ENCODE measurements around the gene CDC42BPB. TPM values are rescaled to one million over a fixed set of nuclear protein-coding genes. Genes with fewer than 3 reads are reported as not detected.

Gene CDC42BPB
- total RNA-seq, 1 donor from 2014 or later, result 50.1 TPM

DNA sequence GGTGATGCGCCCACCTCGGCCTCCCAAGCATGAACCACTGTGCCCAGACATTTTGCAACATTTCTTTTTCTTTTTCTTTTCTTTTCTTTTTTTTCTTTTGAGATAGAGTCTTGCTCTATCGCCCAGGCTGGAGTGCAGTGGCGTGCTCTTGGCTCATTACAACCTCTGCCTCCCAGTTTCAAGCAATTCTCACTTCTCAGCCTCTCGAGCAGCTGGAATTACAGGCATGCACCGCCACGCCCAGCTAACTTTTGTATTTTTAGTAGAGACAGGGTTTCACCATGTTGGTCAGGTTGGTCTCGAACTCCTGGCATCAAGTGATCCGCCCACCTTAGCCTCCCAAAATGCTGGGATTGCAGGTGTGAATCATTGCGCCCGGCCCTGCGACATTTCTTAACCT, 7.6 kb upstream of the CDC42BPB start:
- Histone ChIP-seq H3K9ac (ENCODE audit: low read depth in 1 of 3, low read length in 3 of 3) (no peak overlapping the region), H3K9me3 (ENCODE audit: control insufficient read depth in 3 of 3, low read length in 3 of 3) (no peaks in the 10 kb centered on the region), H3K27me3 (ENCODE audit: control insufficient read depth in 3 of 3, insufficient read depth in 3 of 3, low read length in 3 of 3) (no peaks in the 10 kb centered on the region), H3K4me1 (ENCODE audit: control insufficient read depth in 3 of 3, insufficient read depth in 3 of 3, low read length in 3 of 3) (peaks cover 2 to 14% (median 5%) of the 10 kb centered on the region in 3 donors), H3K4me3 (ENCODE audit: low read length in 3 of 3) (no peak overlapping the region), H3K36me3 (ENCODE audit: control insufficient read depth in 3 of 3, insufficient read depth in 3 of 3, low read length in 3 of 3) (no peaks in the 10 kb centered on the region), H3K27ac (ENCODE audit: low read depth, low read length) (no peak overlapping the region)

GRCh38 chr14:103064436-103064835, 7.1 kb upstream of the CDC42BPB start:
- no peak overlapping the region for H3K27ac ChIP-seq (ENCODE audit: low read depth, low read length)
- peaks cover 6 to 19% (median 10%) of the 10 kb centered on the region in 3 donors for H3K4me1 ChIP-seq (ENCODE audit: control insufficient read depth in 3 of 3, insufficient read depth in 3 of 3, low read length in 3 of 3)
- no peak overlapping the region for H3K9ac ChIP-seq (ENCODE audit: low read depth in 1 of 3, low read length in 3 of 3)
- H3K27me3 ChIP-seq (ENCODE audit: control insufficient read depth in 3 of 3, insufficient read depth in 3 of 3, low read length in 3 of 3), result no peaks in the 10 kb centered on the region
- H3K9me3 ChIP-seq (ENCODE audit: control insufficient read depth in 3 of 3, low read length in 3 of 3), result no peaks in the 10 kb centered on the region
- no peaks in the 10 kb centered on the region for H3K36me3 ChIP-seq (ENCODE audit: control insufficient read depth in 3 of 3, insufficient read depth in 3 of 3, low read length in 3 of 3)
- H3K4me3 ChIP-seq (ENCODE audit: low read length in 3 of 3), result no peak overlapping the region

- no peaks in the 10 kb centered on the region for H3K27me3 ChIP-seq (ENCODE audit: control insufficient read depth in 3 of 3, insufficient read depth in 3 of 3, low read length in 3 of 3)
- H3K9ac ChIP-seq (ENCODE audit: low read depth in 1 of 3, low read length in 3 of 3), result no peak overlapping the region
- H3K9me3 ChIP-seq (ENCODE audit: control insufficient read depth in 3 of 3, low read length in 3 of 3), result no peaks in the 10 kb centered on the region
These were observed 4.2 kb upstream of the CDC42BPB start for GRCh38 chr14:103061482-103061976.

GRCh38 chr14:103059556-103059955, 2.2 kb upstream of the CDC42BPB start:
- Histone ChIP-seq H3K4me1 (ENCODE audit: control insufficient read depth in 3 of 3, insufficient read depth in 3 of 3, low read length in 3 of 3) (peaks cover 31 to 40% (median 33%) of the 10 kb centered on the region in 3 donors), H3K27ac (ENCODE audit: low read depth, low read length) (no peak overlapping the region), H3K36me3 (ENCODE audit: control insufficient read depth in 3 of 3, insufficient read depth in 3 of 3, low read length in 3 of 3) (no peaks in the 10 kb centered on the region), H3K27me3 (ENCODE audit: control insufficient read depth in 3 of 3, insufficient read depth in 3 of 3, low read length in 3 of 3) (no peaks in the 10 kb centered on the region), H3K9ac (ENCODE audit: low read depth in 1 of 3, low read length in 3 of 3) (peak overlapping the region in 2 of 3 donors; percentile 25 to 51), H3K4me3 (ENCODE audit: low read length in 3 of 3) (peak overlapping the region; percentile 29 to 81 (median 30)), H3K9me3 (ENCODE audit: control insufficient read depth in 3 of 3, low read length in 3 of 3) (no peaks in the 10 kb centered on the region)

More at GRCh38 chr14:103061482-103061976, 4.2 kb upstream of the CDC42BPB start:
- Histone ChIP-seq H3K27ac (ENCODE audit: low read depth, low read length) (no peak overlapping the region), H3K4me3 (ENCODE audit: low read length in 3 of 3) (no peak overlapping the region), H3K36me3 (ENCODE audit: control insufficient read depth in 3 of 3, insufficient read depth in 3 of 3, low read length in 3 of 3) (no peaks in the 10 kb centered on the region), H3K4me1 (ENCODE audit: control insufficient read depth in 3 of 3, insufficient read depth in 3 of 3, low read length in 3 of 3) (peaks cover 17 to 34% (median 23%) of the 10 kb centered on the region in 3 donors)

DNA sequence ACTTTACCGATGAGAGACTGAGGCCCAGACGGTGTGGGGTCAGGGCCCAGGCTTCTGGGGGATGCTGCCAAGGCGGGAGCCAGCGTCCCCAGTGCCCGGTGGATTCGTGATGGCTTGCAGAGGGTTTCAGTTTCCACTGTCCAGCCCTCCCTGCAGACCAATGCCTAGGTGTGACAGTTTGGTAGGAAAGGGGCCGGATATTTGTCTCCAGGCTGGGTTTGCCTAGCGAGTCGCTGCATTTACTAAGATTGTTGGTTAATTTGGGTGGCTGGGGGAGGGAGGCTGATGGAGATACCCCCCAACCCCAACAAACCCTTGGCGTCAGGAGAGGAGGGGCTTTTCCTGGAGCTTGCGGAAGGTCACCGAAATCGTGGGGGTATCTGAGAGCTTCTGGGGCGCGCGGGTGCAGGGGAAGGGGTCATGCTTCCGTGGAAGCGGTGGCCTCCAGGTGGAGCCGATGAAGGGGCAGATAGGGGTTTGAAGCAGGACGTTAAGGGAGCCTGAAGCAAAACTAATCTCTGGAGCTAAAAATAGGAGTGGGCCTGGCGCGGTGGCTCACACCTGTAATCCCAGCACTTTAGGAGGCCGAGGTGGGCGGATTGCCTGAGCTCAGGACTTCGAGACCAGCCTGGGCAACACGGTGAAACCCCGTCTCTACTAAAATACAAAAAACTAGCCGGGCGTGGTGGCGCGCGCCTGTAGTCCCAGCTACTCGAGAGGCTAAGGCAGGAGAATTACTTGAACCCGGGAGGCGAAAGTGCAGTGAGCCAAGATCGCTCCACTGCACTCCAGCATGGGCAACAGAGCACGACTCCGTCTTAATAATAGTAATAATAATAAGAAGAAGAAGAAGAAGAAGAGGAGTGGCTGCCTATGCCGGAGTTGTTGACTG, 1.1 kb upstream of the CDC42BPB start:
- Histone ChIP-seq H3K27me3 (ENCODE audit: control insufficient read depth in 3 of 3, insufficient read depth in 3 of 3, low read length in 3 of 3) (no peaks in the 10 kb centered on the region), H3K9ac (ENCODE audit: low read depth in 1 of 3, low read length in 3 of 3) (peak overlapping the region; percentile 84 to 92 (median 89)), H3K9me3 (ENCODE audit: control insufficient read depth in 3 of 3, low read length in 3 of 3) (no peaks in the 10 kb centered on the region), H3K4me3 (ENCODE audit: low read length in 3 of 3) (peak overlapping the region; percentile 81 to 89 (median 83)), H3K4me1 (ENCODE audit: control insufficient read depth in 3 of 3, insufficient read depth in 3 of 3, low read length in 3 of 3) (peaks cover 37 to 40% (median 37%) of the 10 kb centered on the region in 3 donors), H3K36me3 (ENCODE audit: control insufficient read depth in 3 of 3, insufficient read depth in 3 of 3, low read length in 3 of 3) (no peaks in the 10 kb centered on the region), H3K27ac (ENCODE audit: low read depth, low read length) (peak overlapping the region; percentile 70)

DNA sequence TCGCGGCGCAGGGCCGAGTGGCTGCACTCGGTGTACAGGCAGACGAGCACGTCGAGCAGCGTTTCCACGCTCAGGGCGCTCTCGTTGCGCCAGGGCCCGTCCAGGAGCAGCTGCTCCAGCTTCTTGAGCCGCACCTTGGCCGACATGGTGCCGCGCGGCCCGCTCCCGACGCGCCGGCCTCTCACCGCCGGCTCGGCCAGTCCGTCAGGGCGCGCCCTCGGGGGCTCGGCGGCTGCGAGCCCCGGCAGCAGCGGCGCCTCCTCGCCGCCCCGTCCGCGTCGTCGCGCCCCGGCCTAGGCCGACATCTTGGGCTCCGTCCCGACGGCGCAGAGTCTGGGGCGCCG, 349 bp downstream of the CDC42BPB start:
- Histone ChIP-seq H3K4me1 (ENCODE audit: control insufficient read depth in 3 of 3, insufficient read depth in 3 of 3, low read length in 3 of 3) (peaks cover 37 to 44% (median 39%) of the 10 kb centered on the region in 3 donors), H3K27ac (ENCODE audit: low read depth, low read length) (peak overlapping the region; percentile 75), H3K9me3 (ENCODE audit: control insufficient read depth in 3 of 3, low read length in 3 of 3) (no peaks in the 10 kb centered on the region), H3K27me3 (ENCODE audit: control insufficient read depth in 3 of 3, insufficient read depth in 3 of 3, low read length in 3 of 3) (no peaks in the 10 kb centered on the region), H3K36me3 (ENCODE audit: control insufficient read depth in 3 of 3, insufficient read depth in 3 of 3, low read length in 3 of 3) (no peaks in the 10 kb centered on the region), H3K9ac (ENCODE audit: low read depth in 1 of 3, low read length in 3 of 3) (peak overlapping the region; percentile 76 to 94 (median 93)), H3K4me3 (ENCODE audit: low read length in 3 of 3) (peak overlapping the region; percentile 80 to 94 (median 92))

DNA sequence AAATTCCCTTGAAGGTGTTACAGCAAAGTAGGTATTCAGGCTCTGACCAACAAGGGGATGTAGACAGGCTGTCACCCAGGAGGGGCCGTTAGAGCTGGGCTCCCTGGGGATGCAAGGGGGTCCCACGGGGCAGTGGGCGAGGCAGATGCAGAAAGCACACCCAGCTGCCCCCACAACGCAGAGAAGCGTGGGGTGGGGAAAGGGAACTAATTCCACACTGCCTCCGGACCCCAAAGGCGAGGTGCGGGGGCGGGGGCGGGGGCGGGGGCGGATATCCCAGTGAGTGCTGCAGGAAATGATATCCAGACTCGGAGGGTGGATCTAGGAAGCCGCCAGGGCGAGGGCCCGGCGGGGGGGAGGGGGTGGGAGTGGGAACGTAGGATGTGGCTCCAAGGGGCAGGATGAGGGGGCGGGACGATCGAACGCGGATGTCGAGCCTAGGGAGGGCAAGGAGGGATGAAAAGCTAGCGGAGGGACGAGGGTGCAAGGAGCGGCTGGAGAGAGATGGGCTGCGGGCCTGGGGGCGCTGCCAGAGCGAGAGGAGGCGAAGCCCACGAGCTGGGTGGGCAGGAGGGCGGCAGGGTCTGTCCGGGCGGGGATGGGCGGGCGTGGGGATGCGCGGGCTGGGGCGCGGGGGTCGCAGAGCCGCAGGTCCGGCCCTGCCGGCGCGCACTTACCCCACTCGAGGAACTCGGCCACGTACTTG, 874 bp downstream of the CDC42BPB start:
- Histone ChIP-seq H3K9ac (ENCODE audit: low read depth in 1 of 3, low read length in 3 of 3) (peak overlapping the region; percentile 76 to 94 (median 93)), H3K27me3 (ENCODE audit: control insufficient read depth in 3 of 3, insufficient read depth in 3 of 3, low read length in 3 of 3) (no peaks in the 10 kb centered on the region), H3K27ac (ENCODE audit: low read depth, low read length) (peak overlapping the region; percentile 75), H3K4me3 (ENCODE audit: low read length in 3 of 3) (peak overlapping the region; percentile 81 to 94 (median 92)), H3K9me3 (ENCODE audit: control insufficient read depth in 3 of 3, low read length in 3 of 3) (no peaks in the 10 kb centered on the region), H3K4me1 (ENCODE audit: control insufficient read depth in 3 of 3, insufficient read depth in 3 of 3, low read length in 3 of 3) (peaks cover 37 to 44% (median 39%) of the 10 kb centered on the region in 3 donors), H3K36me3 (ENCODE audit: control insufficient read depth in 3 of 3, insufficient read depth in 3 of 3, low read length in 3 of 3) (no peaks in the 10 kb centered on the region)

- Histone ChIP-seq H3K4me1 (ENCODE audit: control insufficient read depth in 3 of 3, insufficient read depth in 3 of 3, low read length in 3 of 3) (peaks cover 37 to 44% (median 41%) of the 10 kb centered on the region in 3 donors), H3K36me3 (ENCODE audit: control insufficient read depth in 3 of 3, insufficient read depth in 3 of 3, low read length in 3 of 3) (no peaks in the 10 kb centered on the region), H3K27me3 (ENCODE audit: control insufficient read depth in 3 of 3, insufficient read depth in 3 of 3, low read length in 3 of 3) (no peaks in the 10 kb centered on the region), H3K9ac (ENCODE audit: low read depth in 1 of 3, low read length in 3 of 3) (peak overlapping the region; percentile 40 to 74 (median 57)), H3K27ac (ENCODE audit: low read depth, low read length) (peak overlapping the region; percentile 12), H3K9me3 (ENCODE audit: control insufficient read depth in 3 of 3, low read length in 3 of 3) (no peaks in the 10 kb centered on the region), H3K4me3 (ENCODE audit: low read length in 3 of 3) (peak overlapping the region; percentile 69 to 92 (median 81))
These were observed 1.7 kb downstream of the CDC42BPB start for GRCh38 chr14:103055695-103056094.

GRCh38 chr14:103052407-103052806, 4.9 kb downstream of the CDC42BPB start:
- Histone ChIP-seq H3K4me3 (ENCODE audit: low read length in 3 of 3) (no peak overlapping the region), H3K27me3 (ENCODE audit: control insufficient read depth in 3 of 3, insufficient read depth in 3 of 3, low read length in 3 of 3) (no peaks in the 10 kb centered on the region), H3K36me3 (ENCODE audit: control insufficient read depth in 3 of 3, insufficient read depth in 3 of 3, low read length in 3 of 3) (no peaks in the 10 kb centered on the region), H3K9ac (ENCODE audit: low read depth in 1 of 3, low read length in 3 of 3) (no peak overlapping the region), H3K9me3 (ENCODE audit: control insufficient read depth in 3 of 3, low read length in 3 of 3) (no peaks in the 10 kb centered on the region), H3K4me1 (ENCODE audit: control insufficient read depth in 3 of 3, insufficient read depth in 3 of 3, low read length in 3 of 3) (peaks cover 23 to 25% (median 23%) of the 10 kb centered on the region in 3 donors), H3K27ac (ENCODE audit: low read depth, low read length) (no peak overlapping the region)
